Loucy (cell line): ENCODE results near the gene RUNDC3A.

Experiments used
- H2AFZ ChIP-seq: fragments of 200-600 bp; sonication (generic); 2 replicates; pipeline ENCODE4 v1.6.0; 2016; ENCODE audit warnings: antibody characterized with exemption, mild to moderate bottlenecking, low read length, moderate library complexity
- H3F3A ChIP-seq: fragments of 200-600 bp; 2 replicates; pipeline ENCODE4 v1.6.0; 2016; ENCODE audit warnings: antibody characterized with exemption, low read depth, mild to moderate bottlenecking
- H3K27me3 ChIP-seq: fragments of 200-600 bp; sonication (generic); 2 replicates; pipeline ENCODE4 v1.6.1; 2014; ENCODE audit warnings: low read length, mild to moderate bottlenecking; ENCODE audit not compliant: insufficient read depth, poor library complexity, severe bottlenecking
- H3K36me3 ChIP-seq: fragments of 200-600 bp; sonication (generic); 2 replicates; pipeline ENCODE4 v1.6.1; 2016; ENCODE audit warnings: low read length; ENCODE audit not compliant: insufficient read depth
- H3K4me1 ChIP-seq: fragments of 200-600 bp; sonication (generic); 2 replicates; pipeline ENCODE4 v1.5.1; 2014; ENCODE audit warnings: low read length, mild to moderate bottlenecking; ENCODE audit not compliant: insufficient read depth, poor library complexity, severe bottlenecking
- H3K4me2 ChIP-seq: fragments of 200-600 bp; sonication (generic); 2 replicates; pipeline ENCODE4 v1.6.0; 2014; ENCODE audit warnings: antibody characterized with exemption, low read length, low read depth, mild to moderate bottlenecking; ENCODE audit not compliant: poor library complexity, severe bottlenecking
- H3K4me3 ChIP-seq: fragments of 200-600 bp; sonication (generic); 2 replicates; pipeline ENCODE4 v1.5.1; 2014; ENCODE audit warnings: low read length, mild to moderate bottlenecking, mixed read lengths; ENCODE audit not compliant: poor library complexity, severe bottlenecking
- H3K79me2 ChIP-seq: fragments of 200-600 bp; sonication (generic); 2 replicates; pipeline ENCODE4 v1.6.1; 2014; ENCODE audit warnings: low read length; ENCODE audit not compliant: insufficient read depth
- H3K9ac ChIP-seq: fragments of 200-600 bp; sonication (generic); 2 replicates; pipeline ENCODE4 v1.6.0; 2014; ENCODE audit warnings: mild to moderate bottlenecking, low read depth, low read length, moderate library complexity; ENCODE audit not compliant: poor library complexity, severe bottlenecking
- H3K9me2 ChIP-seq: fragments of 200-600 bp; sonication (generic); replicated peaks from 2 replicates; pipeline ENCODE4 v1.6.1; 2016; ENCODE audit warnings: low read depth, low read length, mixed read lengths
- H3K9me3 ChIP-seq: fragments of 200-600 bp; sonication (generic); 2 replicates; pipeline ENCODE4 v1.6.1; 2014; ENCODE audit warnings: mild to moderate bottlenecking, antibody characterized with exemption, low read length, low read depth; ENCODE audit not compliant: insufficient read depth
- H4K20me1 ChIP-seq: fragments of 200-600 bp; sonication (generic); 2 replicates; pipeline ENCODE4 v1.6.0; 2014; ENCODE audit warnings: antibody characterized with exemption, low read length, mild to moderate bottlenecking; ENCODE audit not compliant: insufficient read depth, poor library complexity, severe bottlenecking
- CTCF ChIP-seq: fragments of 200-600 bp; sonication (generic); conservative IDR thresholded peaks from 2 replicates; pipeline ENCODE4 v1.5.1; 2014; ENCODE audit warnings: mild to moderate bottlenecking, antibody characterized with exemption, low read length
- EZH2phosphoT487 ChIP-seq: fragments of 200-600 bp; IDR thresholded peaks from 2 replicates; pipeline ENCODE4 v1.6.1; 2018; ENCODE audit warnings: antibody characterized with exemption, mild to moderate bottlenecking, moderate library complexity, borderline replicate concordance

Gene RUNDC3A

GRCh38 chr17:44350733-44351226, 42.4 kb downstream of the RUNDC3A start:
- TF ChIP-seq EZH2phosphoT487, result no peak
- peak; percentile 81 for TF ChIP-seq CTCF
- H3F3A ChIP-seq, result no peaks in the 10 kb centered on the region
- H3K36me3 ChIP-seq, result no peaks in the 10 kb centered on the region
- no peak overlapping the region for H3K4me2 ChIP-seq
- peaks cover 5% of the 10 kb centered on the region for H3K4me1 ChIP-seq
- H3K9ac ChIP-seq, result no peak overlapping the region
- H3K9me3 ChIP-seq, result no peaks in the 10 kb centered on the region
- no peak overlapping the region for H3K4me3 ChIP-seq
- no peaks in the 10 kb centered on the region for H3K9me2 ChIP-seq
- no peaks in the 10 kb centered on the region for H3K27me3 ChIP-seq
- no peaks in the 10 kb centered on the region for H3K79me2 ChIP-seq
- no peak overlapping the region for H2AFZ ChIP-seq
- H4K20me1 ChIP-seq, result no peaks in the 10 kb centered on the region

DNA sequence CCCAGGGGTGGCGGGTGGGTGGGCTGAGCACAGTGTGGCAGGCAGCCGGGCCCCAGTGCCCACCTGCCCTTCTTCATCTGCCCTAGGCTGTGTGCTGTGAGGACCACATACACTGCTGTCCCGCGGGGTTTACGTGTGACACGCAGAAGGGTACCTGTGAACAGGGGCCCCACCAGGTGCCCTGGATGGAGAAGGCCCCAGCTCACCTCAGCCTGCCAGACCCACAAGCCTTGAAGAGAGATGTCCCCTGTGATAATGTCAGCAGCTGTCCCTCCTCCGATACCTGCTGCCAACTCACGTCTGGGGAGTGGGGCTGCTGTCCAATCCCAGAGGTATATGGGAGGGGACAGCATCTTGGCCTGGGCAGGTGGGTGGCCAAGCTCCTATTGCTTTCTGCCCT, 43.1 kb downstream of the RUNDC3A start:
- no peaks in the 10 kb centered on the region for H3K9me2 ChIP-seq
- peaks cover 5% of the 10 kb centered on the region for H3K4me1 ChIP-seq
- no peaks in the 10 kb centered on the region for H3K27me3 ChIP-seq
- no peak overlapping the region for H3K9ac ChIP-seq
- no peak overlapping the region for H3K4me3 ChIP-seq
- no peaks in the 10 kb centered on the region for H4K20me1 ChIP-seq
- H3F3A ChIP-seq, result no peaks in the 10 kb centered on the region
- no peaks in the 10 kb centered on the region for H3K79me2 ChIP-seq
- no peak overlapping the region for H2AFZ ChIP-seq
- no peaks in the 10 kb centered on the region for H3K9me3 ChIP-seq
- H3K4me2 ChIP-seq, result no peak overlapping the region
- TF ChIP-seq CTCF, result no peak
- no peak for TF ChIP-seq EZH2phosphoT487
- no peaks in the 10 kb centered on the region for H3K36me3 ChIP-seq

GRCh38 chr17:44351961-44352827, 43.8 kb downstream of the RUNDC3A start:
- Histone ChIP-seq H3K4me1 (peaks cover 5% of the 10 kb centered on the region), H3K36me3 (no peaks in the 10 kb centered on the region), H3K4me2 (no peak overlapping the region), H4K20me1 (no peaks in the 10 kb centered on the region), H2AFZ (no peak overlapping the region), H3K4me3 (no peak overlapping the region), H3K27me3 (no peaks in the 10 kb centered on the region), H3K9me2 (no peaks in the 10 kb centered on the region), H3K79me2 (no peaks in the 10 kb centered on the region), H3K9ac (no peak overlapping the region), H3K9me3 (no peaks in the 10 kb centered on the region), H3F3A (no peaks in the 10 kb centered on the region)
- TF ChIP-seq EZH2phosphoT487, result no peak
- no peak for TF ChIP-seq CTCF
